NCI-H187 treated with DMSO at 0.1 percent for 48 hours (cell line): ENCODE measurements around the gene CCT7.
"Not testable (repeated sequence)": the region's sequence is repeated elsewhere in the genome, so short reads cannot be mapped to it uniquely, and the experiment has no call there.

Experiments
- DNase-seq: peaks from one replicate; lab custom pipeline; 2025; lab: John Stamatoyannopoulos, UW

Gene CCT7

GRCh38 chr2:73255007-73255644 is 21.0 kb downstream of the CCT7 start:
- DNase-seq: no peak

- no peak for DNase-seq
These were observed 22.0 kb downstream of the CCT7 start for GRCh38 chr2:73255907-73256617.

GRCh38 chr2:73256618-73256922 is 22.5 kb downstream of the CCT7 start:
- no peak for DNase-seq

GRCh38 chr2:73257021-73257420 is 22.9 kb downstream of the CCT7 start:
- DNase-seq: no peak

GRCh38 chr2:73257425-73258125 is 23.5 kb downstream of the CCT7 start:
- DNase-seq: no peak

GRCh38 chr2:73258186-73258912 is 24.2 kb downstream of the CCT7 start:
- DNase-seq: no peak

GRCh38 chr2:73258913-73259215 is 24.8 kb downstream of the CCT7 start:
- no peak for DNase-seq

GRCh38 chr2:73259276-73259675 is 25.2 kb downstream of the CCT7 start:
- no peak for DNase-seq

GRCh38 chr2:73259704-73260337 is 25.7 kb downstream of the CCT7 start:
- no peak for DNase-seq

- no peak for DNase-seq
These were observed 26.4 kb downstream of the CCT7 start for GRCh38 chr2:73260338-73260984.

- DNase-seq: no peak
These were observed 28.1 kb downstream of the CCT7 start for GRCh38 chr2:73262108-73262651.

- not testable (repeated sequence) for DNase-seq
These were observed 28.8 kb downstream of the CCT7 start for GRCh38 chr2:73262691-73263429.

GRCh38 chr2:73263540-73264331 is 29.6 kb downstream of the CCT7 start:
- DNase-seq: no peak

- DNase-seq: no peak
These were observed 30.2 kb downstream of the CCT7 start for GRCh38 chr2:73264332-73264606.

GRCh38 chr2:73264783-73265182 is 30.7 kb downstream of the CCT7 start:
- no peak for DNase-seq

GRCh38 chr2:73265298-73266060 is 31.4 kb downstream of the CCT7 start:
- DNase-seq: no peak

GRCh38 chr2:73266061-73266901 is 32.2 kb downstream of the CCT7 start:
- no peak for DNase-seq

- no peak for DNase-seq
These were observed 32.9 kb downstream of the CCT7 start for GRCh38 chr2:73267008-73267407.
